AG10803 (cell line): Measurements from ENCODE around the gene ARRDC1.

Source experiments
- DNase-seq: peaks from one replicate; pipeline ENCODE4 v3.0.0; 2010; ENCODE audit warnings: low read depth
- H3K4me3 ChIP-seq: 2 replicates; pipeline ENCODE4 v1.5.1; 2011; ENCODE audit warnings: mild to moderate bottlenecking, low read length, control low read depth
- TF ChIP-seq, protein P1 (sequence below): conservative IDR thresholded peaks from 2 replicates; pipeline ENCODE4 v1.5.1; 2011; ENCODE audit warnings: mild to moderate bottlenecking, low read length, control low read depth, inconsistent platforms

Gene ARRDC1

DNA sequence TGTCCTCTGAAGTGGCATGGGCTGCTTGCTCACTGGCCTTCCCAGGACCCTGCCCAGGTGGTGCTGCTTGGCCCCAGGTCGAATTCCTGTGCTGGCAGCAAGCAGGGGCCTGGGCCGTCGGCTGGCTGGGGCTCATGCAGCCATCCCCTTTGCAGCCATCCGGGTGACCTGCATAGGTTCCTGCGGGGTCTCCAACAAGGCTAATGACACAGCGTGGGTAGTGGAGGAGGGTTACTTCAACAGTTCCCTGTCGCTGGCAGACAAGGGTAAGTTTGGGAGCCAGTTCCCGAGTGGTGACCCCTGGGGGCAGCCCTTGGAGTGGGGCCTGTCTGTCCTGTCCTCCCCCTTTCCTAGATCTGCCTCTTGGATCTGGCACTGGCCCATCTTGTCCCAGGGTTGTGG lies 7.3 kb downstream of the ARRDC1 start:
- DNase-seq = no peak
- no peak overlapping the region for H3K4me3 ChIP-seq
- TF ChIP-seq, protein P1, sequence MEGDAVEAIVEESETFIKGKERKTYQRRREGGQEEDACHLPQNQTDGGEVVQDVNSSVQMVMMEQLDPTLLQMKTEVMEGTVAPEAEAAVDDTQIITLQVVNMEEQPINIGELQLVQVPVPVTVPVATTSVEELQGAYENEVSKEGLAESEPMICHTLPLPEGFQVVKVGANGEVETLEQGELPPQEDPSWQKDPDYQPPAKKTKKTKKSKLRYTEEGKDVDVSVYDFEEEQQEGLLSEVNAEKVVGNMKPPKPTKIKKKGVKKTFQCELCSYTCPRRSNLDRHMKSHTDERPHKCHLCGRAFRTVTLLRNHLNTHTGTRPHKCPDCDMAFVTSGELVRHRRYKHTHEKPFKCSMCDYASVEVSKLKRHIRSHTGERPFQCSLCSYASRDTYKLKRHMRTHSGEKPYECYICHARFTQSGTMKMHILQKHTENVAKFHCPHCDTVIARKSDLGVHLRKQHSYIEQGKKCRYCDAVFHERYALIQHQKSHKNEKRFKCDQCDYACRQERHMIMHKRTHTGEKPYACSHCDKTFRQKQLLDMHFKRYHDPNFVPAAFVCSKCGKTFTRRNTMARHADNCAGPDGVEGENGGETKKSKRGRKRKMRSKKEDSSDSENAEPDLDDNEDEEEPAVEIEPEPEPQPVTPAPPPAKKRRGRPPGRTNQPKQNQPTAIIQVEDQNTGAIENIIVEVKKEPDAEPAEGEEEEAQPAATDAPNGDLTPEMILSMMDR = no peak

DNA sequence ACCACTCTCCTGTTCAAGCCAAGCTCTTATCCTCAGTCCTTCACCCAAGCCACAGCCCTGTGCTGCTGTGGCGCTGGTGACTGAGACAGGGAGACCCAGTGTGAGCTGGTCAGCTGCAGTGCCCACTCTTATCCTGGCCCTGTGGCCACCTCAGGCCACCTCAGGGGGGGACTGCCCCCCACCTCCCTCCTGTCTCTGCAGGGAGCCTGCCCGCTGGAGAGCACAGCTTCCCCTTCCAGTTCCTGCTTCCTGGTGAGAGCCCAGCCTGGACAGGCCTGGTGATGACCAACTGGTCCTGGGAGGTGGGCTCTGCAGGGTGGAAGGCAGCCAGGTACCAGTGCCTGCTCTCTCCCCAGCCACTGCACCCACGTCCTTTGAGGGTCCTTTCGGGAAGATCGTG lies 7.8 kb downstream of the ARRDC1 start:
- DNase-seq = no peak
- TF ChIP-seq, protein P1 = no peak

DNA sequence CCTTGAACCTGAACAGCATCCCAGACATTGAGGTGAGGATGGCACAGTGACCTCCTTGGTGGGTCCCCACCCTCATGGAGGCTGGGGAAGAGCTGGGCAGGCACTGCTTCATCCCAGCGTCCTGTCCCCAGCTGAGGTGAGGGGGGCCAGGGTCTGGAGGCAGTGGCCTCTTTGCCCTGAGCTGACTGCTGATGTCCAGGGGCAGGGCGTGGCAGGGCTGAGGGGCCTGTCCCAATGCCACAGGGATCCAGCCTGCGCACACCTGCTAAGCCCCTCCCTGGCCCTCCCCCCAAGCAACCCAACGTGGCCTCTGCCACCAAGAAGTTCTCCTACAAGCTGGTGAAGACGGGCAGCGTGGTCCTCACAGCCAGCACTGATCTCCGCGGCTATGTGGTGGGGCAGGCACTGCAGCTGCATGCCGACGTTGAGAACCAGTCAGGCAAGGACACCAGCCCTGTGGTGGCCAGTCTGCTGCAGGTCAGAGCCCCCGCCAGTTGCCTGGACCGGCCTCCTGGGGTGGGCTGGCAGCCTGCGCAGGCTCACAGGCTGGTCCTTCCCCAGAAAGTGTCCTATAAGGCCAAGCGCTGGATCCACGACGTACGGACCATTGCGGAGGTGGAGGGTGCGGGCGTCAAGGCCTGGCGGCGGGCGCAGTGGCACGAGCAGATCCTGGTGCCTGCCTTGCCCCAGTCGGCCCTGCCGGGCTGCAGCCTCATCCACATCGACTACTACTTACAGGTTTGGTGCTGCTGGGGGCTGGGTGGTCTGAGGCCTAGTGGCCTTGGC lies 8.4 kb downstream of the ARRDC1 start:
- TF ChIP-seq, protein P1 = no peak
- H3K4me3 ChIP-seq = no peak overlapping the region
- DNase-seq = no peak

More for the DNA sequence above, 7.8 kb downstream of the ARRDC1 start:
- no peak overlapping the region for H3K4me3 ChIP-seq

DNA sequence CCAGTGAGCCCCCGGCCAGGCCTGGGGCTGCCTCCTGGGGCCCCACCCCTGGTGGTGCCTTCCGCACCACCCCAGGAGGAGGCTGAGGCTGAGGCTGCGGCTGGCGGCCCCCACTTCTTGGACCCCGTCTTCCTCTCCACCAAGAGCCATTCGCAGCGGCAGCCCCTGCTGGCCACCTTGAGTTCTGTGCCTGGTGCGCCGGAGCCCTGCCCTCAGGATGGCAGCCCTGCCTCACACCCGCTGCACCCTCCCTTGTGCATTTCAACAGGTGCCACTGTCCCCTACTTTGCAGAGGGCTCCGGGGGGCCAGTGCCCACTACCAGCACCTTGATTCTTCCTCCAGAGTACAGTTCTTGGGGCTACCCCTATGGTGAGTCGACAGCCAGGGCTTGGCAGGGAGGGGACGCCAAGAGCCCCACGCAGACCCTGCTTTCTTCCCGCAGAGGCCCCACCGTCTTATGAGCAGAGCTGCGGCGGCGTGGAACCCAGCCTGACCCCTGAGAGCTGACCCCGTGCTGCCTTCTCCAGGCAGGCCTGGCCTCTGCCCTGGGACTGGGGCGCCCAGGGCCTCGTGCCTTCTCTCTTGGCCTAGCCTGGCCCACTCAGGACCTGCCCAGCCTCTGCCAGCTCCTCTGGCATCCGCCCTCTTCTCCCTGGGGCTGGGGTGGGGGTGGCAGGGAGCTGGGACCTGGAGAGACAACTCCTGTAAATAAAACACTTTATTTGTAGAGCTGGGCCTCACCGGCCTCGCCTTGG lies 9.3 kb downstream of the ARRDC1 start:
- TF ChIP-seq, protein P1 = no peak
- DNase-seq = no peak
- H3K4me3 ChIP-seq = no peak overlapping the region

DNA sequence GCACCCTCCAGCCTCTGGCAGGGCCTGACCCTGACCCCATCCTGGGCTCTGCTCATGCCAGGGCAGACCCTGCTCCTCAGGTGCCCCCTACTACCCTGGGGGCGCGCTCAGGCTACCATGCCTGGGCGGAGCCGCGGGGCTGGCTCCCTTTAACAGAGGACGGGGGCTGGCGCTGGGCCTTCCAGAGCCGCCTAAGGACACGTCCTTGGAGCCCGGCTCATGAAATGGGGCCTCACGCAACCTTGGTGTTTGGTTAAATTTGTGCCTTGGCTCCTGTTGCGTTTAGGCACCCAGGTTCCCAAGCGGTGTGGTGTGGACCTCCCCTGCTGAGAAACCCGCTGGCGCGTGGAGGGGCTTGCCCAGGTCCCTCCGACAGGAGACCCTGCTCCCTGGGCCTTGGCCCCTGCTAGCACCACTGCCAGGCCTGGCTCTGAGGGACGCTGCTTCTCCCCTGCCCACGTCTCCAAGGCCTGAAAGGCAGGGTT lies 9.9 kb downstream of the ARRDC1 start:
- TF ChIP-seq, protein P1 = no peak
- no peak overlapping the region for H3K4me3 ChIP-seq
- no peak for DNase-seq

DNA sequence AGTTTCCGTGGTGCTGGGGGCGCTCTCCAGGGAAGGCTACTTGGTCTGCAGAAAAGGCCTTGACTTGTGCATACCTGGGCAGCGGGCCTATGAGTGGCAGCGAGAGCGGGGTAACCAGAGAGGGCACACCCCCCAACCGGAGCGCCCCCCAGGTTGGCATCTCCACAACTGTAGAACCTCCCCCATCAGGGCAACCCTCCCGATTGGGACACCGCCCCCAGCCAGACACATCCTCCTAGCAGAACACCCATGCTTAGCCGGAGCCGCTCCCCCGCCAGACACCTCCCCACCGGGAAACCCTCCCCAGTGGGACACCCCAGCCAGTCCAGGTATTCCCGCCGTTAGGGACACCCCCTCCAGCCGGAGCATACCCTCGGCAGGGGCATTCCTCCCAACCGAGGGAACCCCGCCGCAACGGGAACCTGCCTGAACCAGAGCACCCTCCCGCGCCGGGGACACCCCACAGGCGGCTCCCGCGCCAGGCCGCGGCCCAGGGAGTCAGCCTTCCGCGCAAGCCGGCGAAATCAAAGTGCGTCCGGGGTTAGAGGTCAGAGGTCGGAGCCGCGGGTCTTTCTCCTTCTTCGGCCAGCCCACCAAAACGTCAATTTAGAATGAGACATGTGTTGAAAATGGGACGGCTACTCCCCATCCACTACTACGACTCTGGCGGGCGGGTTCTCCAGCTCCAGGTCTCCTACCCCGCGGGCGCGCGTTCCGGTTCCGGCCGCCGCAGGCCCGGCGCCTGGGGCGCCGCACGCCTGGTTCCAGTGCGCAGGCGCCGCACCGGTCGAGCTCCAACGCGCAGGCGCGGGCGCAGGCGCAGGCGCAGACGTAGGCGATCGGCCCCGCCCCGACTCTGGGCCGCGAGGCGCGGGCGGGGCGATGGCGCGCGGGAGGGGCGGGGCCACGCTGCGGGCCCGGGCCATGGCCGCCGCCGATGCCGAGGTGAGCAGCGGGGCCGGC lies 12.9 kb downstream of the ARRDC1 start, which contains the start of gene EHMT1:
TSS of gene EHMT1 (plus strand) at position 901 of the 963 bp plus-strand sequence. CDS start at position 925, 24 bp downstream.
- peak within 1 kb of the TSS; percentile 92 for H3K4me3 ChIP-seq
- TF ChIP-seq, protein P1 = no peak; the same call in 1 of the 2 replicates
- peak; percentile 73 for DNase-seq
